GM21619 (cell line): ENCODE measurements around the gene SPATA2.

Source experiments
- ATAC-seq: cut with Tn5 transposase; IDR thresholded peaks from one replicate; pipeline ENCODE4 v1.9.1; 2021; ENCODE audit not compliant: unreplicated experiment

The SPATA2 gene

GRCh38 chr20:49936153-49937026 is 21.1 kb upstream of the SPATA2 start, which contains the start of gene RNF114:
TSS of gene RNF114 (plus strand) at chr20:49936397. CDS start at chr20:49936413, 16 bp downstream.
- peak; percentile 64 for ATAC-seq

- no peak for ATAC-seq
Measured at GRCh38 chr20:49935746-49936152, 20.4 kb upstream of the SPATA2 start.

GRCh38 chr20:49929142-49929494 is 13.8 kb upstream of the SPATA2 start:
- ATAC-seq: no peak

GRCh38 chr20:49928411-49929141 is 13.2 kb upstream of the SPATA2 start:
- no peak for ATAC-seq

- no peak for ATAC-seq
Measured at GRCh38 chr20:49925901-49926454, 10.6 kb upstream of the SPATA2 start.

- no peak for ATAC-seq
Measured at GRCh38 chr20:49924247-49924646, 8.9 kb upstream of the SPATA2 start.

GRCh38 chr20:49919461-49919860 is 4.1 kb upstream of the SPATA2 start:
- no peak for ATAC-seq

- no peak for ATAC-seq
Measured at GRCh38 chr20:49919009-49919408, 3.7 kb upstream of the SPATA2 start.

GRCh38 chr20:49918446-49918845 is 3.1 kb upstream of the SPATA2 start:
- no peak for ATAC-seq

GRCh38 chr20:49916146-49917002 is 1.0 kb upstream of the SPATA2 start:
- ATAC-seq: no peak

GRCh38 chr20:49915118-49915379 is 280 bp downstream of the SPATA2 start:
- ATAC-seq: peak; percentile 27

- no peak for ATAC-seq
Measured at GRCh38 chr20:49914310-49915117, 815 bp downstream of the SPATA2 start.

- no peak for ATAC-seq
Measured at GRCh38 chr20:49913399-49914047, 1.8 kb downstream of the SPATA2 start.

- no peak for ATAC-seq
Measured at GRCh38 chr20:49910340-49910706, 5.0 kb downstream of the SPATA2 start.

- ATAC-seq: no peak
Measured at GRCh38 chr20:49909499-49910339, 5.6 kb downstream of the SPATA2 start.

- no peak for ATAC-seq
Measured at GRCh38 chr20:49908258-49908565, 7.1 kb downstream of the SPATA2 start.

- ATAC-seq: no peak
Measured at GRCh38 chr20:49907405-49908257, 7.7 kb downstream of the SPATA2 start.

GRCh38 chr20:49906615-49907154 is 8.6 kb downstream of the SPATA2 start:
- no peak for ATAC-seq
